Measurements from ENCODE around the gene MAP3K8. TPM values are rescaled to one million over a fixed set of nuclear protein-coding genes. Genes with fewer than 3 reads are reported as not detected.

MAP3K8 gene
- total RNA-seq, 2 donors from 2014 or later, result 6.8 to 12.6 TPM

- Histone ChIP-seq H3K27me3 (no peaks in the 10 kb centered on the region), H3K4me1 (no peaks in the 10 kb centered on the region), H3K9ac (ENCODE audit: low read depth in 2 of 2, low read length in 2 of 2) (no peak overlapping the region), H3K9me3 (no peaks in the 10 kb centered on the region), H3K4me3 (no peak overlapping the region), H3K36me3 (peaks cover 9% of the 10 kb centered on the region), H3K27ac (no peak overlapping the region)
- no peak for DNase-seq
- intact Hi-C loops (cut with DNase I), result no loop called here
- no peak for TF ChIP-seq CTCF (IDR thresholded peaks at IDR 0.05)
Observed at GRCh38 chr10:30442019-30442606, 8.1 kb downstream of the MAP3K8 start.

- Histone ChIP-seq H3K27me3 (no peaks in the 10 kb centered on the region), H3K9ac (ENCODE audit: low read depth in 2 of 2, low read length in 2 of 2) (no peak overlapping the region), H3K9me3 (no peaks in the 10 kb centered on the region), H3K4me3 (no peak overlapping the region), H3K27ac (no peak overlapping the region), H3K4me1 (no peaks in the 10 kb centered on the region), H3K36me3 (peaks cover 9% of the 10 kb centered on the region)
- no peak for TF ChIP-seq CTCF (IDR thresholded peaks at IDR 0.05)
- intact Hi-C loops (cut with DNase I), result no loop called here
- no peak for DNase-seq
Observed at GRCh38 chr10:30443049-30443448, 9.1 kb downstream of the MAP3K8 start.

- no peaks in the 10 kb centered on the region for H3K27me3 ChIP-seq
- intact Hi-C loops (cut with DNase I), result no loop called here
- no peak for TF ChIP-seq CTCF (IDR thresholded peaks at IDR 0.05)
- peaks cover 12% of the 10 kb centered on the region for H3K36me3 ChIP-seq
- no peak overlapping the region for H3K9ac ChIP-seq (ENCODE audit: low read depth in 2 of 2, low read length in 2 of 2)
- no peak overlapping the region for H3K4me3 ChIP-seq
- DNase-seq, result no peak
- no peaks in the 10 kb centered on the region for H3K9me3 ChIP-seq
- no peaks in the 10 kb centered on the region for H3K4me1 ChIP-seq
- H3K27ac ChIP-seq, result no peak overlapping the region
Observed at GRCh38 chr10:30445711-30446110, 11.7 kb downstream of the MAP3K8 start.

- Histone ChIP-seq H3K27ac (no peak overlapping the region), H3K9me3 (no peaks in the 10 kb centered on the region), H3K9ac (ENCODE audit: low read depth in 2 of 2, low read length in 2 of 2) (no peak overlapping the region), H3K4me3 (no peak overlapping the region), H3K27me3 (no peaks in the 10 kb centered on the region), H3K4me1 (no peaks in the 10 kb centered on the region), H3K36me3 (peaks cover 12% of the 10 kb centered on the region)
- DNase-seq, result no peak
- no peak for TF ChIP-seq CTCF (IDR thresholded peaks at IDR 0.05)
- intact Hi-C loops (cut with DNase I), result no loop called here
Observed at GRCh38 chr10:30447125-30447799, 13.3 kb downstream of the MAP3K8 start.

- Histone ChIP-seq H3K36me3 (peaks cover 11% of the 10 kb centered on the region), H3K9ac (ENCODE audit: low read depth in 2 of 2, low read length in 2 of 2) (no peak overlapping the region), H3K4me3 (no peak overlapping the region), H3K27me3 (no peaks in the 10 kb centered on the region), H3K4me1 (no peaks in the 10 kb centered on the region), H3K27ac (no peak overlapping the region), H3K9me3 (no peaks in the 10 kb centered on the region)
- intact Hi-C loops (cut with DNase I), result no loop called here
- no peak for DNase-seq
- no peak for TF ChIP-seq CTCF (IDR thresholded peaks at IDR 0.05)
Observed at GRCh38 chr10:30448092-30448491, 14.1 kb downstream of the MAP3K8 start.
